Stimulated activated CD4-positive, alpha-beta T cell treated with anti-CD3 and anti-CD28 coated beads, TNF-alpha, amount 100 ng/mL, for 24 hours (primary cell): ENCODE results near the gene SPEM3.

Experiments
- DNase-seq, 3 experiments: peaks; one replicate each; pipeline ENCODE4 v3.0.0-alpha.2; 2020; ENCODE audit warnings: low read depth in 3 of 3

SPEM3 gene

GRCh38 chr17:7421186-7421585, 7.5 kb upstream of the SPEM3 start:
- DNase-seq: no peak

GRCh38 chr17:7423679-7424078, 5.0 kb upstream of the SPEM3 start:
- no peak for DNase-seq

GRCh38 chr17:7425316-7425715, 3.3 kb upstream of the SPEM3 start, which contains the start of gene SPEM2:
Gene SPEM2 (plus strand): TSS chr17:7425616. CDS start chr17:7425689, 73 bp downstream.
- no peak for DNase-seq

- no peak for DNase-seq
These were observed 2.9 kb upstream of the SPEM3 start for GRCh38 chr17:7425756-7426155.

- no peak for DNase-seq
These were observed 2.3 kb upstream of the SPEM3 start for GRCh38 chr17:7426203-7426863.

- DNase-seq: no peak
These were observed 1.7 kb upstream of the SPEM3 start for GRCh38 chr17:7426896-7427489.

- DNase-seq: no peak
These were observed 1.1 kb upstream of the SPEM3 start for GRCh38 chr17:7427549-7427948.

- no peak for DNase-seq
These were observed 1.1 kb downstream of the SPEM3 start for GRCh38 chr17:7429722-7430121.

- DNase-seq: no peak
These were observed 2.6 kb downstream of the SPEM3 start for GRCh38 chr17:7431231-7431630.

GRCh38 chr17:7432296-7432695, 3.6 kb downstream of the SPEM3 start:
- DNase-seq: no peak

GRCh38 chr17:7435676-7436555, 7.3 kb downstream of the SPEM3 start:
- peak in 2 of 3 experiments; percentile 24 to 62 for DNase-seq

GRCh38 chr17:7436556-7437368, 8.1 kb downstream of the SPEM3 start:
- peak; percentile 49 to 80 (median 56) for DNase-seq

GRCh38 chr17:7437369-7437863, 8.8 kb downstream of the SPEM3 start:
- DNase-seq: no peak

- DNase-seq: peak in 2 of 3 experiments; percentile 36 to 77
These were observed 9.4 kb downstream of the SPEM3 start for GRCh38 chr17:7437950-7438614.

- DNase-seq: no peak
These were observed 10.2 kb downstream of the SPEM3 start for GRCh38 chr17:7438656-7439460.

GRCh38 chr17:7439462-7440112, 10.9 kb downstream of the SPEM3 start, which contains the start of gene FGF11:
Gene FGF11 (plus strand): TSS chr17:7439512. CDS start chr17:7439621, 109 bp downstream.
- no peak for DNase-seq

- peak in 1 of 3 experiments; percentile 52 for DNase-seq
These were observed 11.6 kb downstream of the SPEM3 start for GRCh38 chr17:7440113-7440833.

GRCh38 chr17:7440834-7441195, 12.2 kb downstream of the SPEM3 start:
- no peak for DNase-seq

GRCh38 chr17:7441266-7441665, 12.6 kb downstream of the SPEM3 start:
- no peak for DNase-seq
